NCI-H146 treated with DMSO at 0.1 percent for 48 hours (cell line): ENCODE measurements around the gene CHRND.
"Not testable (repeated sequence)": the region's sequence is repeated elsewhere in the genome, so short reads cannot be mapped to it uniquely, and the experiment has no call there.

ENCODE experiments used
- DNase-seq: peaks from one replicate; lab custom pipeline; 2025; ENCODE audit not compliant: unreplicated experiment; lab: John Stamatoyannopoulos, UW

CHRND gene

GRCh38 chr2:232524771-232525170 lies 1.2 kb upstream of the CHRND start:
- no peak for DNase-seq

- no peak for DNase-seq
These were observed 761 bp upstream of the CHRND start for GRCh38 chr2:232525199-232525598.

GRCh38 chr2:232526372-232526941 lies 497 bp downstream of the CHRND start:
- DNase-seq: no peak

- no peak for DNase-seq
These were observed 2.0 kb downstream of the CHRND start for GRCh38 chr2:232527905-232528470.

GRCh38 chr2:232528746-232529460 lies 2.9 kb downstream of the CHRND start:
- no peak for DNase-seq

GRCh38 chr2:232529806-232530547 lies 4.0 kb downstream of the CHRND start:
- no peak for DNase-seq

GRCh38 chr2:232530626-232531260 lies 4.8 kb downstream of the CHRND start:
- DNase-seq: no peak

GRCh38 chr2:232532419-232532818 lies 6.5 kb downstream of the CHRND start:
- DNase-seq: no peak

GRCh38 chr2:232532821-232533220 lies 6.9 kb downstream of the CHRND start:
- not testable (repeated sequence) for DNase-seq

GRCh38 chr2:232533944-232534710 lies 8.2 kb downstream of the CHRND start:
- DNase-seq: no peak

GRCh38 chr2:232534940-232535651 lies 9.1 kb downstream of the CHRND start:
- no peak for DNase-seq

- no peak for DNase-seq
These were observed 10.0 kb downstream of the CHRND start for GRCh38 chr2:232535761-232536530.

GRCh38 chr2:232537079-232537478 lies 11.1 kb downstream of the CHRND start:
- no peak for DNase-seq

- no peak for DNase-seq
These were observed 11.5 kb downstream of the CHRND start for GRCh38 chr2:232537499-232537898.

GRCh38 chr2:232538671-232539070 lies 12.7 kb downstream of the CHRND start:
- no peak for DNase-seq

- no peak for DNase-seq
These were observed 13.6 kb downstream of the CHRND start, which contains the start of gene CHRNG for GRCh38 chr2:232539298-232540231. Gene CHRNG (plus strand): TSS chr2:232539692. CDS start chr2:232539748, 56 bp downstream.

- DNase-seq: no peak
These were observed 14.6 kb downstream of the CHRND start for GRCh38 chr2:232540441-232541041.
